Ovary (tissue), 9 donors: ENCODE results near the gene DRAXIN. TPM values are rescaled to one million over a fixed set of nuclear protein-coding genes. Genes with fewer than 3 reads are reported as not detected.

Source experiments
- DNase-seq, 5 donors: peaks; one replicate each; pipeline ENCODE4 v3.0.0-alpha.2; 2019 to 2020
- H3K27ac ChIP-seq, 2 donors: fragments of 200-600 bp; one replicate each; pipeline versions ENCODE4 v1.5.1 to v1.8.0; 2019 to 2022
- H3K27me3 ChIP-seq: fragments of 200-600 bp; one replicate; pipeline ENCODE4 v1.8.0; 2022
- H3K36me3 ChIP-seq: fragments of 200-600 bp; sonication (generic); one replicate; pipeline ENCODE4 v1.5.1; 2019
- H3K4me1 ChIP-seq: one replicate; pipeline ENCODE4 v1.8.1; 2013; ENCODE audit warnings: mild to moderate bottlenecking, moderate library complexity; ENCODE audit not compliant: insufficient read depth
- H3K4me3 ChIP-seq: fragments of 200-600 bp; sonication (generic); one replicate; pipeline ENCODE4 v1.5.1; 2017
- H3K9me3 ChIP-seq, 2 donors: fragments of 200-600 bp in 1 of 2; sonication (generic) in 1 of 2; one replicate each; pipeline versions ENCODE4 v1.5.1 to v1.8.1; 2013 to 2019; ENCODE audit warnings: mild to moderate bottlenecking in 1 of 2, moderate library complexity in 1 of 2
- CTCF ChIP-seq, 3 donors: fragments of 450-650 bp in 2 of 3; fragments of 200-600 bp in 1 of 3; IDR thresholded peaks; one replicate each; pipeline versions ENCODE4 v1.5.1 to v1.8.0; 2016 to 2022; ENCODE audit warnings: antibody characterized with exemption in 3 of 3, mild to moderate bottlenecking in 1 of 3
- EP300 ChIP-seq: sonication (generic); formaldehyde crosslinking; IDR thresholded peaks from one replicate; pipeline ENCODE4 v1.6.1; 2017; ENCODE audit warnings: antibody characterized with exemption
- POLR2A ChIP-seq: fragments of 450-650 bp; IDR thresholded peaks from one replicate; pipeline ENCODE4 v1.6.1; 2017; ENCODE audit warnings: antibody characterized with exemption, mild to moderate bottlenecking, moderate library complexity
- WGBS, 3 donors: extraction: QIAGEN DNeasy Blood & Tissue Kit in 1 of 3; methylation state at CpG; one replicate each; pipeline versions ENCODE4 v1.1.5 to v1.1.7; 2013 to 2017; 5-methylcytosine and 5-hydroxymethylcytosine counted together
- intact Hi-C, 4 donors: fragments of 100-400 bp; cut with DNase I; formaldehyde crosslinking; loops; one replicate each; pipeline versions ENCODE4 v1.11.0 to v1.15.1; 2022 to 2023
- polyA plus RNA-seq, 2 donors: library from polyadenylated mRNA; stranded (reverse); fragments of 200-250 nt in 1 of 2; fragments of 350-450 nt in 1 of 2; fragmentation: Illumina TruSeq in 1 of 2; extraction: RNeasy Lipid Tissue Mini Kit (QIAGEN cat#74804) in 1 of 2; gene quantifications; one replicate each; pipeline ENCODE4 v1.2.3, GENCODE V29; 2013 to 2014
- total RNA-seq, 7 donors: library from RNA; depleted of rRNA in 2 of 7; stranded (reverse); fragments of >200 nt in 2 of 7; fragmentation: NEBNext Ultra II Directional in 3 of 7; extraction: Animal tissue kit (Norgen Biotek cat#: 25700) in 3 of 7; gene quantifications; one replicate each; pipeline versions ENCODE4 v1.1.0 to v1.2.4, GENCODE V29; 2016 to 2023
- donor health status: DM: no; HTN: no; CAD: no; lungs with moderate emphysema.
- donor health status: DM: no; HTN: no; CAD: no.
- donor health status: Bipolar disorder and iron deficiency.
- donor health status: DM: yes; HTN: yes; CAD: no.
- donor health status: DM: no; HTN: no; CAD: no.
- donor health status: DM: yes; HTN: yes; CAD: no.

DRAXIN gene
- total and polyA plus RNA-seq, 9 donors: under 0.01 to 0.33 (median 0.05) TPM; not detected in 2

GRCh38 chr1:11678442-11678841 is 13.1 kb upstream of the DRAXIN start:
- TF ChIP-seq POLR2A: no peak
- TF ChIP-seq CTCF (IDR thresholded peaks at IDR 0.05): no peak
- no peak for TF ChIP-seq EP300
- Histone ChIP-seq H3K9me3 (no peaks in the 10 kb centered on the region), H3K36me3 (no peaks in the 10 kb centered on the region), H3K4me1 (peaks cover 4% of the 10 kb centered on the region), H3K4me3 (no peak overlapping the region), H3K27ac (no peak overlapping the region), H3K27me3 (no peaks in the 10 kb centered on the region)
- no peak for DNase-seq
- intact Hi-C loops: no loop called here
- WGBS, 3 donors: 96 to 99% (median 98%) methylated on average over 2 of the region's 2 CpGs

GRCh38 chr1:11680270-11681070 is 11.0 kb upstream of the DRAXIN start:
- H3K27me3 ChIP-seq: no peaks in the 10 kb centered on the region
- 4 to 8% (median 5%) methylated on average over 43 to 65 of the region's 65 CpGs for WGBS, 3 donors
- peak overlapping the region; percentile 67 to 69 for H3K27ac ChIP-seq
- no peaks in the 10 kb centered on the region for H3K36me3 ChIP-seq
- H3K9me3 ChIP-seq: no peaks in the 10 kb centered on the region
- DNase-seq: no peak
- intact Hi-C loops: loop anchor here in 1 of 4 donors (5.0 kb wide), 1 partner anchor 37 kb away; no protein-coding TSS in a partner anchor
- H3K4me3 ChIP-seq: peak overlapping the region; percentile 66
- TF ChIP-seq CTCF (IDR thresholded peaks at IDR 0.05) (no peak), EP300 (no peak), POLR2A (no peak)
- peaks cover 4% of the 10 kb centered on the region for H3K4me1 ChIP-seq

GRCh38 chr1:11681071-11681771 is 10.3 kb upstream of the DRAXIN start, which contains the start of gene MAD2L2:
Gene MAD2L2, minus strand, starts transcription at chr1:11681148. Its CDS starts 547 bp downstream, at chr1:11680601.
- intact Hi-C loops: loop anchor here in 1 of 4 donors (5.0 kb wide), 1 partner anchor 36 kb away; no protein-coding TSS in a partner anchor
- Histone ChIP-seq H3K27me3 (no peaks in the 10 kb centered on the region), H3K4me3 (peak within 1 kb of the TSS; percentile 66), H3K4me1 (peaks cover 4% of the 10 kb centered on the region), H3K36me3 (no peaks in the 10 kb centered on the region), H3K27ac (peak within 1 kb of the TSS; percentile 67 to 69), H3K9me3 (no peaks in the 10 kb centered on the region)
- DNase-seq: peak; percentile 85 to 92 (median 90)
- TF ChIP-seq CTCF (IDR thresholded peaks at IDR 0.05) (no peak), EP300 (peak; percentile 47), POLR2A (peak; percentile 76)
- WGBS, 3 donors: 0 to 1% (median 1%) methylated on average over 28 to 71 of the region's 71 CpGs

- TF ChIP-seq CTCF (IDR thresholded peaks at IDR 0.05): no peak
- TF ChIP-seq EP300: no peak
- TF ChIP-seq POLR2A: no peak
- 45 to 48% (median 47%) methylated on average over 7 of the region's 7 CpGs for WGBS, 3 donors
- intact Hi-C loops: loop anchor here in 1 of 4 donors (5.0 kb wide), 1 partner anchor 35 kb away; no protein-coding TSS in a partner anchor
- Histone ChIP-seq H3K4me1 (peaks cover 4% of the 10 kb centered on the region), H3K36me3 (no peaks in the 10 kb centered on the region), H3K27me3 (no peaks in the 10 kb centered on the region), H3K4me3 (no peak overlapping the region), H3K27ac (no peak overlapping the region), H3K9me3 (no peaks in the 10 kb centered on the region)
- DNase-seq: no peak
These were observed 9.2 kb upstream of the DRAXIN start for GRCh38 chr1:11682287-11682771.
